Right ventricle myocardium superior (tissue), 1 donor: ENCODE measurements around the gene CSHL1. TPM values are rescaled to one million over a fixed set of nuclear protein-coding genes. Genes with fewer than 3 reads are reported as not detected.
A peak's percentile ranks its signal among the peaks of the same experiment; 100 is the strongest.

Source experiments
- ATAC-seq: fragments of 200-7000 bp; cut with Tn5 transposase; one replicate; pipeline ENCODE4 v1.9.1; 2020; ENCODE audit warnings: mild to moderate bottlenecking; ENCODE audit not compliant: poor library complexity
- DNase-seq: peaks from one replicate; pipeline ENCODE4 v3.0.0-alpha.2; 2020
- intact Hi-C: fragments of 100-400 bp; cut with DNase I; formaldehyde crosslinking; loops from one replicate; pipeline ENCODE4 v1.11.2; 2022
- total RNA-seq: library from RNA; stranded (reverse); fragmentation: NEBNext Ultra II Directional; extraction: Animal tissue kit (Norgen Biotek cat#: 25700); gene quantifications from one replicate; pipeline ENCODE4 v1.2.1, GENCODE V29; 2021
- donor health status: DM: no; HTN: yes; CAD: no; lungs with severe emphysema.

The CSHL1 gene
- total RNA-seq, 1 donor from 2014 or later: not detected

DNA sequence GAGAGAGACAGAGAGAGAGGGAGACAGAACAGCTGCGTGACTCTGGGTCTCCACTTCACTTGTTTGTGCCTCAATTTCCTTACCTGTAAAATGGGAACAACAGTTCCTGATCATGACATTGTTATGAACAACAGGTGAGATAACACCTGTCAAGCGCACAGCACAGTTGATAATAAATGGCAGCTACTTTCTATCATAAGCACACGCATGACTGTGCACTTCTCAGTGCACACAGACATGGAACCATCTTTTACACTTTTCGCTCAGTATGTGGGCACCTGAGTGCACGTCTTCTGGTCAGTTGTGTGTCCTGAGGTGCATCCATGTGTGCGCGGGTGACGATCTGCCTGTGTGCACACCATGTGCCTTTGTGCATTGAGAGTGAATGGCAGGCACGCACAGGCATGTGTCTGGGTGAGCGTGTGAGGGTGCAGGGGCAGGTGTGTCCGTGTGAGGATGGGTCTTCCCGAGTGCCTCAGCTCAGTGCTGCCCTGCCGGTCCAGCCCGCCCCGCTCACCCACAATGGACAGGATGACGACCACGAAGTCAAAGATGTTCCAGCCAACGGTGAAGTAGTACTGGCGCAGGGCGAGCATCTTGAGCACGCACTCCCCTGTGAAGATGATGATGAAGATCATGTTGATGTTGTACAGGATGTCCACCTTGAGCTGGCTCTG, 31.4 kb upstream of the CSHL1 start:
- intact Hi-C loops: no loop called here
- no peak for ATAC-seq
- DNase-seq: no peak

DNA sequence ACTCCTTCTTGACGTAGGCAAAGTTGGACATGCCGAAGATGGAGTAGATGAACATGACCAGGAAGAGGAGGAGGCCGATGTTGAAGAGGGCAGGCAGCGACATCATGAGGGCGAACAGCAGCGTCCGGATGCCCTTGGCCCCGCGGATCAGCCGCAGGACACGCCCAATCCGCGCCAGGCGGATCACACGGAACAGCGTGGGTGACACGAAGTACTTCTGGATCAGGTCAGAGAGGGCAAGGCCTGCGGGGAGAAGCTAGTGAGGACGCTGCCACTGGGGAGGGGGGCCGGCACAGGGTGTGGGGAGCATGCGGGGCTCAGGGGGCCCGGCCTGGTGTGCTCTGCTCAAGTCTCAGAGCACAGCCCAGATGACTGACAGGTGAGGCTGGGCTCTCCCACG, 30.7 kb upstream of the CSHL1 start:
- no peak for ATAC-seq
- intact Hi-C loops: no loop called here
- DNase-seq: no peak

DNA sequence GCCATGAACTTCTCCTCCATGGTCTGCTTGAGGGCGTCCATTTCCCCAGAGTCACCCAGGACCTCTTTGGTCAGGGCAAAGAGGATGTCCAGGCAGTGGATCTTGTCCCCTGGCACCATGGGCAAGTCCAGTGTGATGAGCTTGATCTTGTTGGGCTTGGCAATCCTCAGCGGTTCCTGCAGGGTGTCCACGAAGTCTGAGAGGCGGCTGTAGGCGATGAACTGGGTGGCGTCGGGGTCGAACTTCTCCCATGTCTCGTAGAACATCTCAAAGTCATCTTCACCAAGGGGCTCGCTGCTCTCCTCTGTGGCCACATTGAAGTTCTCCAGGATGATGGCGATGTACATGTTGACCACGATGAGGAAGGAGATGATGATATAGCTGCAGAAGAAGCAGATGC, 30.1 kb upstream of the CSHL1 start:
- intact Hi-C loops: no loop called here
- DNase-seq (no peak), ATAC-seq (no peak)

DNA sequence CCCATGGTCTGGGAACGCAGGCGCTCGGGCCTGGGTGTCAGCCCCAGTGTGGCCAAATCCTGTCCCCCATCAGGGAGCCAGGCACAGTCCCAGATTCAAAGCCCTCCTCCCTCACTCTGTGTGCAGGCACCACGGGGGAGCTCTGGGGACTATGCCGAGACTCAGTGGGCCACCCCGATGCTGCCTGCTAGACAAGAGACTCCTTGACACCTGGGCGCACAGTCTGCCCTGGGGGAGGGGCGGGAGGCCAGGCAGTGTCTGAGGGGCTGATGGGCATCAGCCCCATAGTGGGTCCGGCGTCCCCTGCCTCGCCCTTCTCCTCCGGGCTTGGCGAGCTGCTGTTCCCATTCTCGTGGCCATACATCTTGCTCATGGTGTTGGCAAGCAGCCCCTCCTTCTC, 29.5 kb upstream of the CSHL1 start:
- intact Hi-C loops: no loop called here
- no peak for DNase-seq

DNA sequence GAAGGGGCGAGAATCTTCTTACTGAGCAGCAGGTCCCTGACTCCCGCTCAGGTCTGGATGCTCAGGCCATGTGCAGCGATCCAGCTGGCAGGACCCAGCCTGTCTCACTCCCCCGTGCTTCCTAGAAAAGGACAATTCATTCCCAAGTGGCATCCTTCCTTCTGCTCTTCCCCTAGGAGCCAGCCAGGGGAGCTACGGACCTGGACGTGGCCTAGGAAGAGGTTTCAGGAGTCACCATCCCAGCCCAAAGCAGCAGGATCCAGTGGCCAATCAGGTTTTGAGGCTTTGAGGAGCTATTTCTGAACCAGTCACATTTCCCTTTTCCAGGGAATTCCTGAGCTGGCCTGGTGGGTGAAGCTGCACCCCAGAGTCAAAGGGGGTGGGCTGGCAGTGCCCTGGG, 28.8 kb upstream of the CSHL1 start:
- DNase-seq (no peak), ATAC-seq (no peak)
- intact Hi-C loops: no loop called here

More for the DNA sequence above, 29.5 kb upstream of the CSHL1 start:
- ATAC-seq: no peak

DNA sequence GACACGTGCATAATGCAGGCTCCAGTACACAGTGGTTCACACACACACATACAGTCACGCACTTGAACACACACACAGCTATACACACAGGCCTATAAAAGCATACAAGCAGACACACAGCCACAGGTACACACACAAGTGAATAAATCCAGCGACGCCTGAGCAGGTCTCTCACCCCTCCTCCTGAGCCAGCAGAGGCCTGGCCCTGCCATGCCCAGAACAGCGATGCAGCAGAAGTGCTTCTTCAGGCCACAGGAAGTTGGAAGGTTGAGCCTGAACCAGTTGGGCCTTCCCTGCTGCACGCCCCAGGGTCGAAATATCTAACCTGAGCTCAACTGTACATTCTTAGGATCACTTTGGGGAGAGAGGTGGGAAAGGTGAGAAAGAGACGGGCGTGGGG, 28.3 kb upstream of the CSHL1 start:
- no peak for DNase-seq
- intact Hi-C loops: no loop called here
- ATAC-seq: no peak

DNA sequence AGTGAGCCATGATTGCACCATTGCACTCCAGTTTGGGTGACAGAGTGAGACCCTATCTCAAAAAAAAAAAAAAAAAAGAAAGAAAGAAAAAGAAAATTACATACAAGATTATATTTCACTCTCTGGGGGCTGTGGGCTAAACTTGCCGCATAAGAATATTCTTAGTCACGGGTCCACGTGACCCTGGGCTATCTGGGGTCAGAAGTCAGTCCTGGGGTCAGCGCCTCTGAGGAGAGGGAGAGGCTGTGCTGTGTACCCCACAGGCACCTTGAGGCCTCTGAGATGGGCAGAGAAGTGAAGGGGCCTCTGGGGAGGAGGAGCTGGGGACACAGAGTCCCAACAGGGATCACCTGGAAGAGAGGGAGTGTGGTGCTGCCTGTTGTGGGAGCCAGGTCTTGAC, 26.9 kb upstream of the CSHL1 start:
- intact Hi-C loops: no loop called here
- ATAC-seq (no peak), DNase-seq (no peak)

DNA sequence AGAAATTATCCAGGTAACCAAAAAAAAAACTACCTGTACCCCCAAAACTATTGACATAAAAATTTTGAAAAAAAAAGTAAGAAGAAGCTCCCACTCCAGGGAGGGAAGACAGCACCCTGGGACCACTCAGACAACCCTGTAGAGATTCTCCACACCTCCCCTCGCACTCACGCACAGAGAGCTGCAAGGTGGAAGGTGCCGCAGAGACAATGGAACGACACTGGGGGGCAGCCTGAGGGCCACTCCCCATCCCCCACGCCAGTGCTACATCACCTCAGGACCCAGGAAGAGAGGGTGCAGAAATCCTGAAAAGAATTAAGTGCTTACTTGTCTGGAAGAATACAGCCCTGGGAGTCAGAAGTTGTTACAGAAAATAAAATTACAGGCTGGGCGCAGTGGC, 26.3 kb upstream of the CSHL1 start:
- DNase-seq (no peak), ATAC-seq (no peak)
- intact Hi-C loops: no loop called here

DNA sequence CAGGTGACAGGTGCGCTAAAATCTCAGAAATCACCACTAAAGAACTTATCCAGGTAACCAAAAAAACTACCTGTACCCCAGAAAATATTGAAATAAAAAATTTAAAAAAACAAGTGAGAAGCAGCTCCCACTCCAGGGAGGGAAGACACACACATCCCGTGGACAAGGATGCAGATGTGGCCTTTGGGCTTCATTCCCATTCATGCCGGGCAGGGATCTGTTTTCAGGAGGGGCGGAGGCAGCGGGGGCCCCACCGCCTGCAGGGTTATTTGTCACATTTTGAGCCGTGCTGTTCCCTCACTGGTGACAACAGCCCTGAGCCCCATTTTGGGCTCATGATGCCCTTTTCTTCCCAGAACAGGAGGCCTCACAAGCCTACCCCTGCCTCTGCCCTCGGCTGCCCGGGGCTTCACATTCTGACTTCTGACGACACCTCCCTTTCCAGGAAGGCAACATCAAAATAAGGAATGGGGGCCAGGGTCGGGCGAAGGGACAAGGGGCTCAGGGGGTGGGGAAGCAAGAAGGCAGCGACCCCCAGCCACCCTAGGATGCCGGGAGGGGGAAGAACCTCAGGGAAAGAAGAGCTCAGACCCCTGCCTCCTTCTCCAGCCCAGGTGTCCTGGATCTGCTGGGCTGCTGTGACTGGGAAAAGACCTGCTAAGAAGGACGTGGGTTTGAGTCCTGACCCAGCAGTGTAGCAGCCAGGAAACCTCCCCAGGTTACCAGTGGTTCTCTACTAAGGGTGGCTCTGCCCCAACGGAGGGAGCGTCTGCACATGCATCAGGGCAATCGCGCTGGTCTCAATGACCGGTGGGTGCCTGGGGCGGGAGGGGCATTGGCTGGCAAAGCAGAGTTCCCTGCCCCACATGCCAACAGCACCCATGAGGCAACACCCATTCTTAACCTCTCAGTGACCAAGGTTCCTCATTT, 23.4 kb upstream of the CSHL1 start:
- no peak for ATAC-seq
- intact Hi-C loops: no loop called here
- no peak for DNase-seq

DNA sequence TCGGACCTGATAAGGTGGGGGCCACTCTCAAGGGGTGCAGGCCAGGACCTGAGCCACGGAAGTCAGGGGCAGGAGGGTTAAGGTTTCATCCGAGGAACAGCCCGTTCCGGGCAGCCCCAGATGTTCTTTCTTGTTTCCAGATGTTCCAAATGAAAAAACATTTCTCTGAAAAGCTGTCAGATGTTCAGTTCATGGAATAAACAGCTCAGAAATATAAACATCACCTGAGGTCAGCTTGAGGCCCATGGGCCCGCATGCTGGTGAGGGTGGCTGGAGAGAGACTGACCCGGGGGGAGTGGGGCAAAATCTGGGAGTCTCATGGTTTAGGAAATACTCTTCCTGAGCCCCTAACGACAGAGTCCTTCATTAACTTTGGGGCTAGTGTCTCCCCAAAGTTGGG, 22.5 kb upstream of the CSHL1 start:
- DNase-seq (no peak), ATAC-seq (no peak)
- intact Hi-C loops: no loop called here

DNA sequence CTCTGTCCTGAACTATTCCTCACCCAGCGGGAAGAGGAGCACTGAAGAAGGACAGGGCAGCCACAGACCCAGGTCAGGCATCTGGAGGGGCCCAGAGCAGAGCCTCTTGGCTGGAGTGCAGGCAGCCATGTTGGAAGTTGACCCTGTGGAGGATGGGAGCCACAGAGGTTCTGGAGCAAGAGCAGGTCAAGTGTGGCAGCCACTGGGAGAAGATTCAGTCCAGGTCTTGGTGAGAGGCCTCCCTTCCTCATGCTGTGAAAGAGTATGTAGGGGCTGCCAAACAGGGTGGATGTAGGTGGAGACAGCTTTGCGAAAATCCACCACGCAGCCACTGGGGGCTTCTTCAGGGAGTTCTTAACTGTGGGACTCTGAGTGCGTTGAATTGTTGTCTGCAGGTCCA, 21.7 kb upstream of the CSHL1 start:
- DNase-seq: no peak
- intact Hi-C loops: no loop called here

DNA sequence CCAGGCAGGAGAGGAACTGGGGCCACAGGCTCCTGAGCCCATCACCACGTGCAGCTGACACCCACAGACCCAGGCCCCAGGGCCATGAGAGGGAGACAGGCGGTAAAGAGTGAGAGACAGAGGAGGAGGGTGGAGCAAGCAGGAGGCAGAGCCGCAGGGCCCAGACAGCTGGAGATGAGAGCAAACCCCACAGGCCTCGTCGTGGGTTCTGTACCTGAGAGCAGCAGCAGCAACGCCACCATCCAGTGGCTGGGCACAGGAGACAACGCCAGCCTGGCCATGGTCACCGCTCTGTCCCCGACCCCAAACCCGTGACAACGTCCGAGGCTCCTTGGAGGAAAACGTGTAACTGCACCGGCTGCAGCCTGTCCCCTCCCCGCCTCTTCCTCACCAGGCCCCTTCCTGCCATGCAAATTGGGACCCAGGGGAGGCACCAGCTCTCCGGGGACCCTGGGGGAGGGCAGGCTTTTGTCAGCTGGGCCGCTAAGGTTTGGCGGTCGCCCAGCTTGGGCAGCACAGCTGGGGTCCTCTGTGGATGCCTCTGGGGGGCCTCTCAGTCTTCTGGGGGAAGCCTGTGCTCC, 21.0 kb upstream of the CSHL1 start, which contains the start of gene CD79B:
TSS of gene CD79B (minus strand) at position 351 of the 581 bp plus-strand sequence. CDS start at position 281, 70 bp downstream.
- DNase-seq (no peak), ATAC-seq (peak; percentile 24)
- intact Hi-C loops: no loop called here

More for the DNA sequence above, 21.7 kb upstream of the CSHL1 start:
- ATAC-seq: no peak

DNA sequence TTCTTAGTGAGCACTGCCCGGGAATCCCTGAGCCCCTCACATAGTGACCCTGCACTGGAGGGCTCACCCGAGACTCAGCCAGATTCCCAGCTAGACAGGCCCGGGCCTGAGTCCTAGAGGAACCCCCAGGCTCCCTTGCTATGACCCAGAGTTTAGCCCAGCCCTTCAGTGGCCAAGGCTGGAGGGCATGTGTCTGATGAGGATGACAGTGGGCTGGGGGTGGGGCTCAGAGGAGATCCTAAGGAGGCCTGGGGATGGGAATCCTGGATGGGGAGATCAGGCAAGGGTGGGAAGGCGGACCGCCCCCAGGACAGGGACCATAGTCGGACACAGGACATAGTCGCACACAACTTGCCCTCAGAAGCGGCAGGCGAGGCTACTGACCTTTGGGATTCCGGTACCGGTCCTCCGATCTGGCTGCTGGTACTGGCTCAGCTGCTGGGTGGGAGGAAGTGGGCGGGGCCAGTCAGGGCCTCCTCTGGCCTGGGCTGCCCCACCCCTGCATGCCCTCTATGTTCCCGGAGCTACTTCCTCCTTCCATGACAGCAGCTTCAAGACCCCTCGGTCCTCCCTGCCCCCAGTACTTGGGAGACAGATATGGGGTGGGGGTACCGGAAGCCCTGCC, 20.0 kb upstream of the CSHL1 start:
- ATAC-seq (peak; percentile 75), DNase-seq (peak; percentile 88)
- intact Hi-C loops: no loop called here

DNA sequence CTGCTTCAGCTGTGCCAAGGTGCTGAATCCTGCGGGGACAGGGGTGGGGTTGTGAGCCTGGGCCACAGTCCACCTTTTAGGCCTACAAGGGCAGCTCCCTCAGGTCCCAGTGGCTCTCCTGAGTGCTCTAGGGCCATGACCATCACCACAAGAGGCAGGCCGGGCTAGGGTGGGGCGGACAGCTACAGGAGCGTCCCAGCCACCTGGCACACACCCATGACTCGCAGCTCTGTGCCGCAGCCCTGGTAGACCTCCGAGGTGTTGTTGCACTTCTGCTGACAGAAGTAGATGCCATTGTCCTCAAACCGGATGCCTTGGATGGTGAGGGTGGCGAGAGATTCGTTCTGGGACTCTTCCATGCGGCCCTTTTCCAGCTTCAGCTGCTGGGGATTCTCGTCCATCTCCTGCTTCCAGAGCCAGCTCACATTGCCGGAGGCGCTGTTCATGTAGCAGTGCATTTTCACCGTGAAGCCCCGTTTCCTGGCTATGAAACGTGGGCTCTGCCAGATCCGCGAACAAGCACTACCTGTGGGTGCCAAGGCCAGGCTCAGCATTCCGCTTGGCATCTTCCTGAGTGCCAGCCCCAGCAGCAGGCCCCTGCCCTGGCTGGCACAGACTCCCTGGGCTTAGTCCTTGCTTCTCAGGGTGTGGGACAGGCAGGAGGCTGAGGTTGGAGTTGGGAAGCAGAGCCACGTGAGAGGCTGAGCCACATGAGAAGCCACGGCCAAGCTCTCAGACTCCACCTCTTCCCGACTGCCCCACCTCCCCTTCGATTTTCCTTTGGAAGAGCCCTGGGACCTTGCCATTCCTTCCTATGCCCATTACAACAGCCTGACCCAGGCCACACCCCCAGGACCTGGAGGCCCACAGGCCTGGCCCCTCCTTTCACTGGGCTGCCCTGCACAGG, 19.1 kb upstream of the CSHL1 start:
- ATAC-seq: no peak
- DNase-seq: peak; percentile 50
- intact Hi-C loops: loop anchor here (5.0 to 10.0 kb wide), 2 partner anchors 57 to 345 kb away; no protein-coding TSS in a partner anchor

DNA sequence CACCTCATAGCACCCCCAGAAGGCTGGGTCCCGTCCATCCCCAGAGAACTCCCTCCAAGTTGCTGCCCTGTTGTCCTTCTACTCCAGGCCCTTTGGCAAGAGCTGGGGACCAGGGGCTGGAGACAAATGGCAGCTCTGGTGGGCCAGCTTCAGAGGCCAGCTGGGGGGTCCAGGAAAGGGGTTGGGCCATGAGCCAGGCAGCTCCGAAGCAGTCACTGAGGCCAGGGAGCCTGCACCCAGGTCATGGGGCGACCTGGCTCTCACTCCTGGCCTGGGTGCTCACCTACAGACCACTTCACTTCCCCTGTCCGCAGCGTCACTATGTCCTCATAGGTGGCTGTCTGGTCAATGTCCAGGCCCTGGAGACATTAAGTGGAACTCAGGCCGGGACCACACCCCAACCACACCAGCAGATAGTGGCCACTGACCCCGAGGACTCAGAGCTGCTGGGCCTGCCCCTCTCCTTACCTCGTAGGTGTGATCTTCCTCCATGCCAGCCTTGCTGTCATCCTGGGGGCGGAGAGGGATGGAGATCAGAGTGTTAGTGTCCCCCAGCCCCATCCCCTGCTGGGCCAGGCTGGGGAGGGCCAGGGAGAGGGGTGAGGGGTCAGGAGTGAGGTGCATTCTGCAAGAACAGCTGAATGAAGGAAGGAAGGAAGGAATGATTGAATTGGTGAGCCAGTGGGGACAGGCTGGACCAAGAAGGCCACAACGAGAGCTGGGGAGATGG, 18.1 kb upstream of the CSHL1 start:
- no peak for DNase-seq
- intact Hi-C loops: loop anchor here (5.0 to 10.0 kb wide), 2 partner anchors 58 to 346 kb away; no protein-coding TSS in a partner anchor
- ATAC-seq: no peak

DNA sequence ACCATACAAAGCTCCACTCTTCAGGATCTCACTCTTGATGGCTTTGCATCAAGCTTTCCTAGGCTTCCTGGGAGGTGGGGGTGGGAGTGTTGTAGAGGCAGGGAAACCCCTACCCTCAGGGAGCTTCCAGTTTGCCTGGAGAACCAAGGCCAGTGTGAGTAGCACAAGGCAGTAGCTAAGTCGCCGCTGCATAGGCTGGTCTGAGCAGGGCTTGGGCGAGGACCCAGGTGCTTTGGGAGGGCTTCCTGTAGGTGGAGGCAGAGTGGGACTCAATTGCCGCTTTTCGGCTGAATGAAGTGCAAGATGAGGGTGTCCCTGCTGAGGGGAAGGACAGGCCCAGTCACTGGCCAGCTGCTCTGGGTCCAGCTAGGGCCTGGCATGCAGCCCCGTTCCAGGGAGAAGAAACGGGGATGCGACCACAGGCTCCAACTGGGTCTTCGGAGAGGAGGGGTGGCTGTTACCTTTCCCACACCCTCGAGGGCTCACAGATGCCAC, 17.2 kb upstream of the CSHL1 start:
- no peak for ATAC-seq
- intact Hi-C loops: loop anchor here (5.0 to 10.0 kb wide), 2 partner anchors 59 to 347 kb away; no protein-coding TSS in a partner anchor
- no peak for DNase-seq
